T1000 (cell line): ENCODE data around the gene ZNF799.
"Not testable (repeated sequence)": the region's sequence is repeated elsewhere in the genome, so short reads cannot be mapped to it uniquely, and the experiment has no call there.

Experiments used
- DNase-seq: peaks from one replicate; lab custom pipeline; 2025; ENCODE audit warnings: mixed read lengths; lab: John Stamatoyannopoulos, UW

The ZNF799 gene

DNA sequence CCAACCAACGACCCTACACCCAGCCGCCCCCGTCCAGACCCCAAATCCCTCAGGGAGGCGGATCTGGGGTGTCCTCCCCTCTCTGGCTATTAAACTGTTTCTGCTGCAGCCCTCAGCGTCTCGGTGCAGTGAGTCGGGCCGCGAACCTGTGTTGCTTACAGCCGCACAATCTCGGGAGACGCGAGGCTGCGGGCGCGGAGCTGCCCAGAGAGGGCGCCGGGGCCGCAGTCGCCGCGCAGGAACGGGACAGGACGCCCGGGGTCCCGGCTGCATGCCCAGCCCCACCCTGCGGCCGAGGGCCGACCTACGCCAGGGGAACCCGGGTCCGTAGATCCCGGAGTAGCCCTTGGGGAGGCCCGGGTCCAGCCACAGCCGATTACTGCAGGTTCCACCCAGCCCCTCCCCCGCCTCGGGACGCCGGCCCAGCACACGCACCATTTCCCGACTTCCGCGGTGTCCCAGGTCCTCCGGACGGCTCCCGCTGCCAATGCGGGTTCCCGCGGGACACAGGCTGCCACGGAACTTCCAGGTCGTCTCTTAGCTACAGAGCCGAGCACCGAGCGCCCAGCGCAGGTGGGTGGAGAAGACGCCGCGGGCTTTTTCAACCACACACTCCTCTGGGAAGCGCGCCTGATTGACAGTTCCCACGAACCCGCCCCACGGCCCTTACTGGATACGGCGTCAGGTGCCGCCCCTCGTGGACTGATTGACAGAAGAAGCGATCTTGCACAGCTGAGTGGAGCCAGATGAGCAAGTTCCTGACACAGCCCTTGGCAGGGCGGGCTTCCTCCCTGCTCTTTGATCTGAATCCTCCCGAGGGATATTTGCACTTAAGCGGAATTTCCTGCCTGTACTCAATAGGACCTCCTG is at the start of gene ZNF799:
TSS of gene ZNF799 (minus strand) at position 639 of the 870 bp plus-strand sequence. CDS start at position 438, 201 bp downstream.
- DNase-seq: peak; percentile 90

DNA sequence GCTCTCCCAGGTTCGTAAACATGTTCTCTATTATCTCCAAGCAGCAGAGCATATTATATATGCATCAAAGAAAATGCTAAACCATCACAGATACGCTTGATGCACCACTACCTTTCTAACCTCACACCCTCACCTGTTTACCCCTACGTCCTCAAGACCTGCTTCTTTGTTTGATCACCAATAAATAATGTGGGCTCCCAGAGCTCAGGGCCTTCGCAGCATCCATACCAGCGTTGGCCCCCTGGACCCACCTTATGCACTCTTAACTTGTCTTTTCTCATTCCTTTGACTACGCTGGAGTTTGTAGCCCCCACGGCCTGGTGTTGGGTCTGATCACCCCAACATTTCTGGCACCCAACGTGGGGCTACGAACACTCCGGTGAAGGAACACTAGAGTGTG is 49.8 kb upstream of the ZNF799 start:
- DNase-seq: no peak

DNA sequence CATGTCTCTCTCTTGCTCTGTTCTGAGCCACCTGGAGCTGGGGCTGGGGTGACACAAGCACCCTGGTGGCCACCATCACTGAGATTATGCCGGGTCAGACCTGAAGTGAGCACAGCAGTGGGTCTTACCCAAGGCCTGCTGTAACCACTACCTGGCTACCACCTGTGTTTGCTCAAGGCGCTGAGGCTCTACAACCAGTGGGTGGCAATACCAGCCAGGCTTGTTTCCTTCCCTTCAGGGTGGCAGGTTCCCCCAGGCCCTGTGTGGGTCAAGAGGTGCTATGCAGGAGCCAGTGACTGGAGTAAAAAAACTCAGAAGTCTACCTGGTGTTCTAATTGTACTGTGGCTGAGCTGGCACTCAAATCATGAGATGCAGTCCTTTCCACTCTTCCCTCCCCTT is 47.7 kb upstream of the ZNF799 start:
- DNase-seq: no peak

- DNase-seq: peak; percentile 96
Measured at GRCh38 chr19:12440541-12441316, 39.7 kb upstream of the ZNF799 start, which contains the start of gene ZNF443. Gene ZNF443 (minus strand): TSS chr19:12441021. CDS start chr19:12440914, 107 bp downstream.

- DNase-seq: not testable (repeated sequence)
Measured at GRCh38 chr19:12439686-12440540, 38.8 kb upstream of the ZNF799 start.

- not testable (repeated sequence) for DNase-seq
Measured at GRCh38 chr19:12430726-12431299, 29.7 kb upstream of the ZNF799 start.

GRCh38 chr19:12425888-12426274 is 24.8 kb upstream of the ZNF799 start:
- no peak for DNase-seq

GRCh38 chr19:12425236-12425887 is 24.3 kb upstream of the ZNF799 start:
- DNase-seq: no peak

- not testable (repeated sequence) for DNase-seq
Measured at GRCh38 chr19:12417273-12417672, 16.2 kb upstream of the ZNF799 start.

- DNase-seq: no peak
Measured at GRCh38 chr19:12411893-12412292, 10.8 kb upstream of the ZNF799 start.

DNA sequence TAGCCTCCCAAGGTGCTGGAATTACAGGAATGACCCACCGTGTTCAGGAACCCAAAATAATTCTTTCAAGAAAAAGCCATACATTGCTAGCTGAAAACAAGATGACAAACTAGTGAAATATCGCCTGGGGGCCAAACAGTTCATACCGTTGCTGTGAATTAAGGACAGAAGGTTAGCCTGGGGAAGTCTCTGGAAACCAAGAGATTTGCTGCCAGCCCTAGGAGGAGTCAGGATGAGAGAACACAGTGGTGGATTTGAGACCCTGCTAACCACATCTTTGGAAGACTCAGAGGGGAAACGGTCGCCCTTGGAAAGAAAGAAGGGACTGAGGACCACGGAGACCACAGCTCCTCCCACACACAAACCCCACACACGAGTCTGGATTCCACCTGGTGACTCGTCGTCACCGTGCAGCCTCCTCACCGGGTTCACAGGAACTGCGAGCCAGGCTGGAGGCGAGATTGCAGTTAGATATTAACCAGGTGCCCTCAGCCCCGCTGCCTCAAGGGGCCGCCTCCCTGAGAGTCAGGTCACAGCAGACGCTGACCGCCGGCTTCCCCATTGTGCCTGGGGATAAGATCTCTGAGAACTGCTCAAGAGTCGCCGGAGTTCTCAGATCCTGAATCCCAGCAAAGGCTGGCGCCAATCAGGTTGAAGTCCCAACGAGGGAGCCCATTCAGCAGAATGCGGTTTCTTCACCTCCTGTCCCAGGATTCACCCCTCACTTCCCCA is 1.0 kb downstream of the ZNF799 start:
- peak; percentile 37 for DNase-seq

DNA sequence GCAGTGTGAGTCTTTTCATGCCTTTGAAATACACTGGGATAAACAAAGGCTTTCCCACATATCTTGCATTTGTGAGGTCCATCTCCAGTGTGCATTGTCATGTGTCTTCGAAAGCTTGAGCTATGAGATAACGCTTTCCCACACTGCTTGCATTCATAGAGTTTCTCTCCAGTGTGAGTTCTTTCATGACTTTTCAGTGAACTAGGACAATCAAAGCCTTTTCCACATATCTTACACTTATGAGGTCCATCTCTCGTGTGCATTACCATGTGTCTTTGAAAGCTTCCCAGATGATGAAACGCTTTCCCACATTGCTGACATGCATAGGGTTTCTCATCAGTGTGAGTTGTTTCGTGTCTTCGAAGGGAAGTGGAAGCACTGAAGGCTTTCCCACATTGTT is 9.9 kb downstream of the ZNF799 start:
- not testable (repeated sequence) for DNase-seq

DNA sequence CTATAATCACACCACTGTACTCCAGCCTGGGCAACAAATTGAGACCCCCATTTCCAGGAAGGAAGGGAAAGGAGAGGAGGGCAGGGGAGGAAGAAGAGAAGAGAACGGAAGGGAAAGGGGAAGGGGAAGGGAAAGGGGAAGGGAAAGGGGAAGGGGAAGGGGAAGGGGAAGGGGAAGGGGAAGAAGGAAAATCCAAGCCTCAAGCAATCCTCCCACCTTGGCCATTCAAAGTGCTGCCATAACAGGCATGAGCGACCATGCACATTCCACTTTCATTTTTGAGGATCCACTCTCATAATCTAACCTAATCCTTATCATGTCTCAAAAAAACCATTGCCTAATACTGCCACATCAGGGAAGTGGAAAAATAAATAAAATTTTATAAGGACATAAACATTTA is 14.7 kb downstream of the ZNF799 start:
- DNase-seq: not testable (repeated sequence)

GRCh38 chr19:12380444-12380737 is 20.7 kb downstream of the ZNF799 start:
- DNase-seq: no peak

- DNase-seq: no peak
Measured at GRCh38 chr19:12379732-12380443, 21.2 kb downstream of the ZNF799 start.

- DNase-seq: no peak
Measured at GRCh38 chr19:12374026-12374425, 27.0 kb downstream of the ZNF799 start.

DNA sequence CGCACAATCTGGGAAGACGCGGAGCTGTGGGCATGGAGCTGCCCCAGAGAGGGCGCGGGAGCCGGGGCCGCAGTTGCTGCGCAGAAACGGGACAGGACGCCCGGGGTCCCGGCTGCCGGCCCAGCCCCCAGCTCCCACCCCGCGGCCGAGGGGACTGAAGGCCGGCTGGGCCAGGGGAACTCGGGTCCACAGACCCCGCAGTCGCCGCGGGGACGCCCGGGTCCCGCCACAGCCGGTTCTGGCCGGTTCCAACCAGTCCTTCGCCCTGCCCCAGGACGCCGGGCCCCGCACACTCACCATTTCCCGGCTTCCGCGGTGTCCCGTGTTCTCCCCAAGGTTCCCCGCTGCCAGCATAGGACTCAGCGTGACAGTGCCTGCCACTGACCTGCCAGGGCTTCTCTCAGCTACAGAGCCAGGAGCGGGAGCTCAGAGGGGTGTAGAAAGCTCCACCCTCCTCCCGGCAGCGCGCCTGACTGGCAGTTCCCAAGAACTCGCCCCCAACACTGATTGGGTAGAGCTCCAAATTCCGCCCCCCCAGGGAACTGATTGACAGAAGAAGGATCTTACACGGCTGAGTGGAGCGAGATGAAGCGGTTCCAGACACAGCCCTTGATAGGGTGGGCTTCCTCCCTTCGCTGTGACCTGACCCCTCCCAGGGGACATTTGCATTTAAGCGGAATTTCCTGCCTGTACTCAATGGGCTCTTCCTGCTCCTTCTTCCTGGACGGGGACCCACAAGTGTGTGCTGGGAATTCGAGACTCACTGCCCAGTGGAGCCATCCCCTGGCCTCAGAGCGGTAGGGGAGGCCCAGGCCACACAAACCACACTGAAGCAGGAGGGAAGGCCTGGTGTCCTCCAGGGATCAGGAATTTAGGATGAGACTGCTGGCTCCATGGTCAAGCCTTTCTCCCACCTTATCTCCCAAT is 35.6 kb downstream of the ZNF799 start, which contains the start of gene ZNF442:
TSS of gene ZNF442 (minus strand) at position 448 of the 927 bp plus-strand sequence. CDS start 2,052 bp downstream, outside the sequence.
- DNase-seq: peak; percentile 92

DNA sequence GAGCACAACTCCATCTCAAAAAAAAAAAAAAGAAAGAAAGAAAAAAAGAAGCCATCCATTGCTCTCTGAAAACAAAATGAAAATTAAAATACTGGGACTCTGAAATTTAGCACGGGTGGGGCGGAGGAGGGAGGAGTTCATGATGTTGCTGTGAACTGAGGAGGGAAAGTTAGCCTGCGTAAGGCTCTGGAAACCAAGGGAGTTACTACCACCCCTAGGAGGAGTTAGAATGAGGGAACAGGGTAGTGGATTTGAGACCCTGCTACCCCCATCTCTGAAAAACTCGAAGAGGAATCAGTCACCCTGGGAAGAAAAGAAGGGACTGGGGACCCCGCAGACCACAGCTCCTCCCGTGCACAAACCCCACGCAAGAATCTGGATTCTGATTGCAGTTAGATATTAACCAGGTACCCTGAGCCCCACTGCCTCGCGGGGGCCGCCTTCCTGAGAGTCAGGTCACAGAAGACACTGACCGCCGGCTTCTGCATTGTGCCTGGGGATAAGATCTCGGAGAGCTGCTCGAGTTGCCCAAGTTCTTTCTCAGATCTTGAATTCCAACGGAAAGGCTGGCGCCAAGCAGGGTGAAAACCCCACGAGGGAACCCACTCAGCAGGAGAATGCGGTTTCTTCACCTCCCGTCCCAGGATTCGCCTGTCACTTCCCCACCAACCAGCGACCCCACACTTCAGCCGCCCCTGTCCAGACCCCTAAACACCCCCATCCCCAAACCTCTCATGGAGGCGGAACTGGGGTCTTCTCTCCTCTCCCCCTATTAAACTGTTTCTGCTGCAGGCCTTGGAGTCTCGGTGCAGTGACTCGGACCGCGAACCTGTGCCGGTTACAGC is 36.5 kb downstream of the ZNF799 start:
- DNase-seq: peak; percentile 29
